Brain microvascular endothelial cell (primary cell): ENCODE measurements around the gene AUTS2.

Source experiments
- DNase-seq: peaks from one replicate; pipeline ENCODE4 v3.0.0-alpha.2; 2020
- H3K27ac ChIP-seq: fragments of 250-450 bp; sonication (Bioruptor Pico); 2 replicates; pipeline ENCODE4 v1.5.1; 2020; ENCODE audit warnings: mild to moderate bottlenecking, moderate library complexity
- H3K27me3 ChIP-seq: fragments of 250-450 bp; sonication (Bioruptor Pico); replicated peaks from 2 replicates; pipeline ENCODE4 v1.5.1; 2020; ENCODE audit warnings: mild to moderate bottlenecking
- H3K36me3 ChIP-seq: fragments of 250-450 bp; sonication (Bioruptor Pico); replicated peaks from 2 replicates; pipeline ENCODE4 v1.5.1; 2020; ENCODE audit warnings: mild to moderate bottlenecking
- H3K4me3 ChIP-seq: 2 replicates; pipeline ENCODE4 v1.5.1; 2011; ENCODE audit warnings: low read depth, mild to moderate bottlenecking, control low read depth, low read length, moderate library complexity
- CTCF ChIP-seq: IDR thresholded peaks from 2 replicates; pipeline ENCODE4 v1.5.1; 2011; ENCODE audit warnings: low read depth, mild to moderate bottlenecking, moderate library complexity, low read length, control low read depth, inconsistent platforms; ENCODE audit errors: missing control alignments
- in situ Hi-C: cut with HindIII; loops from 2 replicates; pipeline ENCODE4 v1.10.0; 2017; ENCODE audit warnings: low sequenced_read_pairs, low pct_ligation_motif_present

AUTS2 gene

GRCh38 chr7:70387217-70387616, 788.9 kb downstream of the AUTS2 start:
- TF ChIP-seq CTCF, result no peak
- Histone ChIP-seq H3K27me3 (no peaks in the 10 kb centered on the region), H3K36me3 (no peaks in the 10 kb centered on the region), H3K4me3 (no peak overlapping the region), H3K27ac (no peak overlapping the region)
- in situ Hi-C loops, result no loop called here
- no peak for DNase-seq

DNA sequence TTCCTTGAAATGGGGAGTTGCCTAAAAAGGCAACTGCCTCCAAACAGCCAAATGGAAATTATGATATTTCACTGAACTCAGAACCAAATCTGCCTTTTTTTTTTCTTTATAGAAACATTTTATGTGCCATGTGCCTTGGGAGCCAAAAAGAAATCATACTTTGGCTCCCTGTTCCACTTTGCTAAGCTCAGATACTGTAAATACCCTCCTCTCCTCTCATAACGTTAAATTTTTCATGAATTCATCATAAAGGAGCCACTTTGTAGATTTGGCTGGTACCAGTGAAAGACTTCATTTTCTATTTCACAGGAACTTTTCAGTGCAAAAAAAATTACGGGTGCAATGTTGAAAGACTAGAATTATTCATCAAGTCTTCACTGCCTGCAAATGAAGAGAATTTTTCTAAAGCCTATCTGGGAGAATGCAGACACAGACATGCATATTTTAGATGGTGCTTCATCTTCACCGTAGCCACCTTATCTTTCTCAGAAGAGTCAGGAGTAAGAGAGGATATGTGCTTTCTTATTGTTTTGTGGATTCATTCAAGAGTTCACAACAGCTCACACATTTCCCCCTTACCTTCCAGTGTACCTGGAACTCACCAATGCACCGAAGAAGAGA, 791.4 kb downstream of the AUTS2 start:
- DNase-seq, result no peak
- no peaks in the 10 kb centered on the region for H3K36me3 ChIP-seq
- in situ Hi-C loops, result no loop called here
- no peak for TF ChIP-seq CTCF
- H3K27ac ChIP-seq, result no peak overlapping the region
- no peak overlapping the region for H3K4me3 ChIP-seq
- no peaks in the 10 kb centered on the region for H3K27me3 ChIP-seq

- no peak for TF ChIP-seq CTCF
- no peak for DNase-seq
- in situ Hi-C loops, result no loop called here
Measured at GRCh38 chr7:70390251-70390650, 792.0 kb downstream of the AUTS2 start.

GRCh38 chr7:70392256-70392876, 794.1 kb downstream of the AUTS2 start:
- Histone ChIP-seq H3K27me3 (no peaks in the 10 kb centered on the region), H3K4me3 (no peak overlapping the region), H3K27ac (no peak overlapping the region), H3K36me3 (no peaks in the 10 kb centered on the region)
- in situ Hi-C loops, result no loop called here
- TF ChIP-seq CTCF, result no peak
- no peak for DNase-seq

More at GRCh38 chr7:70390251-70390650, 792.0 kb downstream of the AUTS2 start:
- H3K27me3 ChIP-seq, result no peaks in the 10 kb centered on the region
- H3K27ac ChIP-seq, result no peak overlapping the region
- no peak overlapping the region for H3K4me3 ChIP-seq
- no peaks in the 10 kb centered on the region for H3K36me3 ChIP-seq

DNA sequence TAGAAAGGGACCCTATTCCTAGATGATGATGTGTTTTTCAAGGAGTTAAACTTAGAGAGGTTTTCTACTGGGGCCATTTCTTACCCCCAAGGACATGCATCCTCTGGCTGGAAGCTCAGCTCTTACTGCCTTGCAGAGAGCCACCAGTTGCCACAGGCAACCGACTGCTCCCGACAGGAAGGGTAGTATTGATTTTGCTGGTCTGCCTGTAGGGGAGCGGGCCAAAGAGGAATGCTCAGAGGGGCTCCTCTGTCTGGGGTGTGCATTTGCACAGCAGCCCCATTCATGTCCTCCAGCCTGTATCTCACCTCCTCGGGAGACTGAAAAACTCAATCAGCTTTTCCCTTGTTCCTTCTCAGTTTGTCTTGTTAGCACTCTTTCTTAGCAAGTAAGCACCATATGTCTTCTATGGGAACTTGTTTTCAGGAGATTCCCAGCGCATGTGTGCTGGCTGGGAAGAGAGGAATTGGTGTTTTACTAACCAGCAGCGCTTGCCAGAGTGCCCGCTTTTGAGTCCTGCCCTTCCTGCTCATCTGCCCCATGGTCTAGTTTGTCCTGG, 794.7 kb downstream of the AUTS2 start:
- TF ChIP-seq CTCF, result no peak

More for the DNA sequence above, 794.7 kb downstream of the AUTS2 start:
- Histone ChIP-seq H3K27ac (no peak overlapping the region), H3K36me3 (no peaks in the 10 kb centered on the region), H3K27me3 (no peaks in the 10 kb centered on the region), H3K4me3 (no peak overlapping the region)
- in situ Hi-C loops, result no loop called here
- DNase-seq, result no peak
